ENCODE measurements around the gene DBN1. TPM values are rescaled to one million over a fixed set of nuclear protein-coding genes. Genes with fewer than 3 reads are reported as not detected.

The DBN1 gene
- total and polyA plus RNA-seq, 2 of the 8 experiments (the other 6 are each of a cell fraction or from before 2014, with no cell fraction given), result 168 to 333 TPM

DNA sequence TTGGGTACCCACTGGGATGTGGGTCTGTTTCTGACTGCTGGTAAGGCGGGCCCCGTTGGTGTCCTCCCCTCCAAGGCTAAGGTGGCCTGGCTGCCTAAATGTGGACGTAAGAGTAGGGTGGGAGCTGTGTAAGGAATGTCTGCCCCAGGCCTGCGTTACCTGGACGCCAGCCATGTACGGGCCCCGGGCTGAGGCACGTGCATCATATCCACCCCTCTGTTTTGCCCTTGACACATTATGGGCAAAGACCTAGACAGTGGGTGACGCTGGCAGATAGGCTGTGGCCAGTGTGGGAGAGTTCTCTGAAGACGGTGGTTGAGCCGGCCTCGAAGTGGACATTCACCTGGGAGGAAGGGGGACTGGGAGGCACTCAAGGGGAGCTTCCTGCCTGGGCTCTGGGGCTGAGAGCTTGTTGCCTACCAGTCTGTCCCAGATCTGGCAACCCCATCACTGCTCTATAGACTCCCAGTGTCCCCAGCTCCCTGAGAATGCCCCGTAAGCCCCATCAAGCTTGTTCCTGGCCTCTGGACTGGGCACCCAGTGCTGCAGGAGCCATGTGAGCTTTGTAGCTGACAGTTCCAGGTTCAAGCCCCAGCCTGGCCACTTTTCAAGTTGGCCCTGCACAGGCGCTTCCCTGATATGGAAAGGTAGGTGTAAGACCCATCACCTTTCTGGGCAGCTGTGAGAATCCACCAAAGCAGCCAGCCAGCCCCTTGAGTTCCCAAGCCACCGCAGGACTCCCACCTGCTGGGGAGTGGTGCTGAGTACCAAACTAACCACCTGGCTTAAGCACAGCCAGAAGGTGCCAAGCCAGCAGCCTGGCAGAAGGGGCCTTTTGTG is 30.1 kb downstream of the DBN1 start:
- Histone ChIP-seq H3K18ac (ENCODE audit: extremely low read depth, low read length) (no peak overlapping the region), H3K79me2 (ENCODE audit: control insufficient read depth in 1 of 2, insufficient read depth in 2 of 2, low read length in 2 of 2) (no peaks in the 10 kb centered on the region), H4K91ac (replicated peaks; ENCODE audit: insufficient read length, low read length) (no peak overlapping the region), H4K5ac (ENCODE audit: insufficient read length, low read depth, low read length) (no peak overlapping the region), H3K36me3 (ENCODE audit: control insufficient read depth in 2 of 4, insufficient read depth in 4 of 4, low read length in 3 of 4) (peaks cover 2 to 7% (median 5%) of the 10 kb centered on the region in 4 experiments; a peak in 3 of 8 replicates), H2BK15ac (ENCODE audit: low read length) (no peak overlapping the region), H3K4me2 (ENCODE audit: insufficient read depth in 1 of 2, low read depth in 2 of 2, low read length in 2 of 2) (no peak overlapping the region), H3K23ac (ENCODE audit: insufficient read length) (no peak overlapping the region), H2AK5ac (ENCODE audit: low read depth, low read length) (no peak overlapping the region), H3K9ac (replicated peaks in 1 of 4; ENCODE audit: extremely low read depth in 1 of 4, low read depth in 3 of 4, low read length in 3 of 4) (no peak overlapping the region), H3K23me2 (ENCODE audit: low read depth, low read length) (peaks cover 9% of the 10 kb centered on the region), H3K4me1 (replicated peaks in 1 of 4; ENCODE audit: control insufficient read depth in 3 of 4, insufficient read depth in 4 of 4, low read length in 3 of 4) (peaks cover 0 to 28% (median 14%) of the 10 kb centered on the region in 4 experiments; a peak in 6 of 7 replicates), H4K8ac (ENCODE audit: extremely low read depth, insufficient read depth, low read length) (peak overlapping the region; percentile 57; the same call in 1 of the 2 replicates), H3K4me3 (ENCODE audit: extremely low read depth in 1 of 4, insufficient read depth in 2 of 4, low read depth in 3 of 4, low read length in 4 of 4) (no peak overlapping the region), H4K20me1 (replicated peaks in 1 of 2; ENCODE audit: control insufficient read depth in 1 of 2, insufficient read depth in 2 of 2, low read length in 2 of 2) (peaks cover 0 to 9% of the 10 kb centered on the region in 2 experiments), H3K79me1 (ENCODE audit: low read depth, low read length) (no peaks in the 10 kb centered on the region; the same call in 1 of the 2 replicates), H3K27ac (ENCODE audit: low read depth, low read length) (peak overlapping the region; percentile 25; the same call in 1 of the 2 replicates), H3K9me3 (ENCODE audit: insufficient read depth in 2 of 2, low read depth in 1 of 2, low read length in 1 of 2) (no peaks in the 10 kb centered on the region), H2BK12ac (ENCODE audit: low read depth, low read length) (no peak overlapping the region), H2BK5ac (ENCODE audit: low read depth, low read length) (no peak overlapping the region), H3K14ac (ENCODE audit: insufficient read length) (no peak overlapping the region), H3K4ac (replicated peaks; ENCODE audit: insufficient read length, low read depth, low read length) (no peak overlapping the region), H3K27me3 (replicated peaks in 1 of 4; ENCODE audit: control insufficient read depth in 3 of 4, extremely low read depth in 1 of 4, insufficient read depth in 3 of 4, low read length in 3 of 4) (peaks cover 0 to 11% (median 3%) of the 10 kb centered on the region in 4 experiments; a peak in 5 of 7 replicates), H2AFZ (ENCODE audit: low read length) (no peak overlapping the region), H3K56ac (replicated peaks; ENCODE audit: insufficient read length, low read depth, low read length) (no peak overlapping the region), H2BK20ac (ENCODE audit: low read length) (no peak overlapping the region), H2BK120ac (replicated peaks; ENCODE audit: low read depth, low read length) (no peak overlapping the region)
- 90% methylated on average over 14 of the region's 15 CpGs; no CpG with 5 or more reads in 1 of the 2 experiments for WGBS, 2 experiments (ENCODE audit: extremely low coverage in 1 of 2, insufficient coverage in 1 of 2, insufficient read length in 1 of 2, insufficient replicate concordance in 2 of 2, low coverage in 1 of 2, low lambda C conversion rate in 2 of 2, missing lambda C conversion rate in 1 of 2)
- no peak for FAIRE-seq
- DNase-seq (ENCODE audit: low read depth in 1 of 2, low spot score in 2 of 2), result no peak
- CTCF ChIA-PET (ENCODE audit: partially characterized antibody), result interaction anchor here (1.1 to 23.6 kb wide), 12 partner anchors 10 to 135 kb away, joined by 3 to 430 read pairs (median 15); partner anchors contain the start of genes F12, GRK6, PFN3 and SLC34A1
- POLR2A ChIA-PET (ENCODE audit: partially characterized antibody), result interaction anchor here (0.7 to 67.5 kb wide), 12 partner anchors 20 to 136 kb away, joined by 3 to 3349 read pairs (median 5); partner anchors contain the start of genes DBN1, DOK3, GRK6 and PDLIM7
- TF ChIP-seq SP4 (IDR thresholded peaks at IDR 0.05; ENCODE audit: low read length) (no peak), YY1 (IDR thresholded peaks at IDR 0.05; ENCODE audit: low read depth, low read length) (no peak), GABPA (IDR thresholded peaks at IDR 0.05; ENCODE audit: borderline replicate concordance, insufficient read depth, low read length) (no peak), ASH2L (IDR thresholded peaks at IDR 0.05; ENCODE audit: low read length) (no peak), POLR2AphosphoS5 (IDR thresholded peaks at IDR 0.05; ENCODE audit: low read depth, low read length) (no peak; the same call in 1 of the 2 replicates), EP300 (IDR thresholded peaks at IDR 0.05; ENCODE audit: borderline replicate concordance in 1 of 2, low read depth in 2 of 2, low read length in 2 of 2) (no peak), SIX5 (IDR thresholded peaks at IDR 0.05; ENCODE audit: low read depth, low read length) (no peak), TAF7 (optimal IDR thresholded peaks at IDR 0.05; ENCODE audit: borderline replicate concordance, low read depth, low read length) (no peak)
- TF ChIP-seq, protein P1, sequence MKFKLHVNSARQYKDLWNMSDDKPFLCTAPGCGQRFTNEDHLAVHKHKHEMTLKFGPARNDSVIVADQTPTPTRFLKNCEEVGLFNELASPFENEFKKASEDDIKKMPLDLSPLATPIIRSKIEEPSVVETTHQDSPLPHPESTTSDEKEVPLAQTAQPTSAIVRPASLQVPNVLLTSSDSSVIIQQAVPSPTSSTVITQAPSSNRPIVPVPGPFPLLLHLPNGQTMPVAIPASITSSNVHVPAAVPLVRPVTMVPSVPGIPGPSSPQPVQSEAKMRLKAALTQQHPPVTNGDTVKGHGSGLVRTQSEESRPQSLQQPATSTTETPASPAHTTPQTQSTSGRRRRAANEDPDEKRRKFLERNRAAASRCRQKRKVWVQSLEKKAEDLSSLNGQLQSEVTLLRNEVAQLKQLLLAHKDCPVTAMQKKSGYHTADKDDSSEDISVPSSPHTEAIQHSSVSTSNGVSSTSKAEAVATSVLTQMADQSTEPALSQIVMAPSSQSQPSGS (IDR thresholded peaks at IDR 0.05; ENCODE audit: low read length), result no peak
